T-cell (primary cell): ENCODE data around the gene TIMM44. TPM values are rescaled to one million over a fixed set of nuclear protein-coding genes. Genes with fewer than 3 reads are reported as not detected.
"Not testable (repeated sequence)": the region's sequence is repeated elsewhere in the genome, so short reads cannot be mapped to it uniquely, and the experiment has no call there.

Experiments
- ATAC-seq, 4 experiments: fragments of 200-7000 bp in 3 of 4; fragments of 150-1000 bp in 1 of 4; cut with Tn5 transposase; replicated peaks in 1 of 4; 1 replicate in 3 of 4; 2 replicates in 1 of 4; pipeline ENCODE4 v1.10.0; 2021; ENCODE audit warnings: moderate library complexity in 3 of 4, mild to moderate bottlenecking in 2 of 4, moderate number of reproducible peaks in 1 of 4
- CTCF ChIA-PET, 2 donors: fragments of 300-600 bp; sonication (Branson Sonifier 250); formaldehyde crosslinking; loops; one replicate each; lab custom pipeline; 2022; ENCODE audit warnings: antibody characterized with exemption in 2 of 2; lab: Charles Lee
- POLR2A ChIA-PET, 2 donors: fragments of 300-600 bp; sonication (Branson Sonifier 250); formaldehyde crosslinking; loops; one replicate each; lab custom pipeline; 2022; ENCODE audit warnings: antibody characterized with exemption in 2 of 2; lab: Charles Lee
- DNase-seq, 35 experiments: peaks; one replicate each; pipeline versions ENCODE4 v3.0.0 to v3.0.0-alpha.2; 2013 to 2023
- H3K27ac ChIP-seq: one replicate; pipeline ENCODE4 v1.5.1; 2013; ENCODE audit warnings: low read length
- H3K27me3 ChIP-seq, 2 experiments: replicated peaks in 1 of 2; 1 replicate in 1 of 2; 2 replicates in 1 of 2; pipeline versions ENCODE4 v1.6.1 to v1.7.0; 2013; ENCODE audit warnings: low read length in 1 of 2, mixed read lengths in 1 of 2; ENCODE audit not compliant: control insufficient read depth in 2 of 2, insufficient read depth in 2 of 2; ENCODE audit errors: extremely low read depth in 1 of 2
- H3K36me3 ChIP-seq, 2 donors: 1 replicate in 1 of 2; 2 replicates in 1 of 2; pipeline versions ENCODE4 v1.6.1 to v1.7.0; 2013; ENCODE audit warnings: low read length in 1 of 2; ENCODE audit not compliant: control insufficient read depth in 2 of 2, insufficient read depth in 1 of 2; ENCODE audit errors: extremely low read depth in 1 of 2
- H3K4me1 ChIP-seq, 2 experiments: 1 replicate in 1 of 2; 2 replicates in 1 of 2; pipeline versions ENCODE4 v1.6.1 to v1.7.0; 2013; ENCODE audit warnings: low read length in 2 of 2, mixed read lengths in 1 of 2; ENCODE audit not compliant: insufficient read depth in 2 of 2, control insufficient read depth in 1 of 2; ENCODE audit errors: extremely low read depth in 1 of 2
- H3K4me3 ChIP-seq, 2 donors: 1 replicate in 1 of 2; 2 replicates in 1 of 2; pipeline versions ENCODE4 v1.5.1 to v1.7.0; 2013; ENCODE audit warnings: mild to moderate bottlenecking in 2 of 2, low read length in 1 of 2, moderate library complexity in 1 of 2; ENCODE audit not compliant: control insufficient read depth in 1 of 2; ENCODE audit errors: extremely low read depth in 1 of 2
- H3K9me3 ChIP-seq: 2 replicates; pipeline ENCODE4 v1.7.0; 2013
- H3K27ac Mint-ChIP-seq, 2 donors: one replicate each; pipeline ENCODE4 v1.8.0; 2020 to 2021; ENCODE audit warnings: mild to moderate bottlenecking in 2 of 2, mixed read lengths in 2 of 2
- H3K27me3 Mint-ChIP-seq, 2 donors: one replicate each; pipeline ENCODE4 v1.8.0; 2021 to 2022; ENCODE audit warnings: mixed read lengths in 2 of 2
- H3K36me3 Mint-ChIP-seq: one replicate; pipeline ENCODE4 v1.8.0; 2021; ENCODE audit warnings: mixed read lengths
- H3K4me1 Mint-ChIP-seq, 3 donors: one replicate each; pipeline ENCODE4 v1.8.0; 2020 to 2022; ENCODE audit warnings: mixed read lengths in 3 of 3, mild to moderate bottlenecking in 1 of 3
- H3K4me3 Mint-ChIP-seq, 3 donors: one replicate each; pipeline ENCODE4 v1.8.0; 2020 to 2022; ENCODE audit warnings: mild to moderate bottlenecking in 3 of 3, mixed read lengths in 3 of 3, moderate library complexity in 3 of 3
- H3K9me3 Mint-ChIP-seq, 3 donors: one replicate each; pipeline ENCODE4 v1.8.0; 2020 to 2022; ENCODE audit warnings: mixed read lengths in 3 of 3
- WGBS: methylation state at CpG from one replicate; pipeline ENCODE4 v1.1.5; 2013; ENCODE audit warnings: missing lambda C conversion rate; ENCODE audit not compliant: insufficient coverage; 5-methylcytosine and 5-hydroxymethylcytosine counted together
- total RNA-seq, 35 experiments: library from RNA in 6 of 35; stranded (reverse) in 6 of 35; fragments of 120-200 nt in 1 of 35; gene quantifications; one replicate each; pipeline versions ENCODE4 v1.2.1 to v1.2.4 and lab custom pipeline; 2013 to 2026

TIMM44 gene
- total RNA-seq, 5 donors from 2014 or later (not counting 1 experiment from before 2014, with no cell fraction given), result 72.7 to 99.4 (median 90.3) TPM

DNA sequence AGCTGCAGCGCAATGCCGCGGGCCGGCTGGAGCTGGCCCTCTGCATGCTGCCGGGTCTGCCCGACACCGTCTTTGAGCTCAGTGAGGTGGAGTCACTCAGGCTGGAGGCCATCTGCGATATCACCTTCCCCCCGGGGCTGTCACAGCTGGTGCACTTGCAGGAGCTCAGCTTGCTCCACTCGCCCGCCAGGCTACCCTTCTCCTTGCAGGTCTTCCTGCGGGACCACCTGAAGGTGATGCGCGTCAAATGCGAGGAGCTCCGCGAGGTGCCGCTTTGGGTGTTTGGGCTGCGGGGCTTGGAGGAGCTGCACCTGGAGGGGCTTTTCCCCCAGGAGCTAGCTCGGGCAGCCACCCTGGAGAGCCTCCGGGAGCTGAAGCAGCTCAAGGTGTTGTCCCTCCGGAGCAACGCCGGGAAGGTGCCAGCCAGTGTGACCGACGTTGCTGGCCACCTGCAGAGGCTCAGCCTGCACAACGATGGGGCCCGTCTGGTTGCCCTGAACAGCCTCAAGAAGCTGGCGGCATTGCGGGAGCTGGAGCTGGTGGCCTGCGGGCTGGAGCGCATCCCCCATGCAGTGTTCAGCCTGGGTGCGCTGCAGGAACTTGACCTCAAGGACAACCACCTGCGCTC, 43.6 kb downstream of the TIMM44 start:
- no peaks in the 10 kb centered on the region for H3K9me3 ChIP-seq
- Mint-ChIP-seq H3K4me3 (no peak overlapping the region), H3K9me3 (no peaks in the 10 kb centered on the region), H3K27me3 (peaks cover 0 to 3% of the 10 kb centered on the region in 2 donors), H3K27ac (no peak overlapping the region), H3K4me1 (peaks cover 12 to 17% (median 16%) of the 10 kb centered on the region in 3 donors), H3K36me3 (peaks cover 1% of the 10 kb centered on the region)
- POLR2A ChIA-PET, result interaction anchor here in 1 of 2 donors (0.8 kb wide), 1 partner anchor 30 kb away, joined by 3 read pairs; no protein-coding TSS in a partner anchor
- peaks cover 0 to 34% of the 10 kb centered on the region in 2 experiments for H3K27me3 ChIP-seq
- H3K4me1 ChIP-seq, result peaks cover 2 to 18% of the 10 kb centered on the region in 2 experiments
- no peak overlapping the region for H3K4me3 ChIP-seq
- no peaks in the 10 kb centered on the region for H3K36me3 ChIP-seq
- no peak overlapping the region for H3K27ac ChIP-seq
- no peak for ATAC-seq
- DNase-seq, result no peak
- CTCF ChIA-PET, result interaction anchor here in 1 of 2 donors (0.9 kb wide), 2 partner anchors 20 to 340 kb away, joined by 3 to 7 read pairs; partner anchors contain the start of gene SNAPC2
- 90% methylated on average over 33 of the region's 34 CpGs for WGBS

GRCh38 chr19:7898967-7899366, 44.5 kb downstream of the TIMM44 start:
- Histone ChIP-seq H3K4me1 (peaks cover 0 to 10% of the 10 kb centered on the region in 2 experiments), H3K36me3 (no peaks in the 10 kb centered on the region), H3K9me3 (no peaks in the 10 kb centered on the region), H3K4me3 (no peak overlapping the region), H3K27ac (no peak overlapping the region), H3K27me3 (peaks cover 0 to 43% of the 10 kb centered on the region in 2 experiments)
- Mint-ChIP-seq H3K27me3 (peaks cover 4 to 10% of the 10 kb centered on the region in 2 donors), H3K9me3 (no peaks in the 10 kb centered on the region), H3K27ac (no peak overlapping the region), H3K36me3 (no peaks in the 10 kb centered on the region), H3K4me3 (no peak overlapping the region), H3K4me1 (peaks cover 7 to 11% (median 10%) of the 10 kb centered on the region in 3 donors)
- POLR2A ChIA-PET, result no interaction called here
- CTCF ChIA-PET, result no interaction called here
- WGBS, result 93% methylated on average over 15 of the region's 16 CpGs
- ATAC-seq, result no peak
- DNase-seq, result no peak

DNA sequence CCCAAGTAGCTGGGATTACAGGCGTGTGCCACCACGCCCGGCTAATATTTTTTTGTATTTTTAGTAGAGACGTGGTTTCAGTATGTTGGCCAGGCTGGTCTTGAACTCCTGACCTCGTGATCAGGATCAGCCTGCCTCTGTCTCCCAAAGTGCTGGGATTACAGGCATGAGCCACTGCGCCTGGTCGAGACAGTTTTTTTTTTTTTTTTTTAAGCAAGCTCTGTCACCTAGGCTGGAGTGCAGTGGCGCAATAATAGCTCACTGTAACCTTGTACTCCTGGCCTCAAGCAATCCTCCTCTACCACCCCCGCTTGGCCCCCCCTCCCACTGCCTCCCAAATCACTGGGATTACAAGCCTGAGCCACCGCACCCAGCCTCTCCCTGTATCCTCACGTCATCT, 46.2 kb downstream of the TIMM44 start:
- Mint-ChIP-seq H3K36me3 (no peaks in the 10 kb centered on the region), H3K4me3 (no peak overlapping the region), H3K4me1 (peaks cover 0 to 2% (median 0%) of the 10 kb centered on the region in 3 donors), H3K9me3 (no peaks in the 10 kb centered on the region), H3K27me3 (peaks cover 4 to 14% of the 10 kb centered on the region in 2 donors), H3K27ac (no peak overlapping the region)
- DNase-seq, result no peak
- no peaks in the 10 kb centered on the region for H3K4me1 ChIP-seq
- CTCF ChIA-PET, result no interaction called here
- ATAC-seq, result no peak
- WGBS, result 85% methylated on average over 6 of the region's 11 CpGs
- H3K36me3 ChIP-seq, result no peaks in the 10 kb centered on the region
- no peaks in the 10 kb centered on the region for H3K9me3 ChIP-seq
- peaks cover 0 to 59% of the 10 kb centered on the region in 2 experiments for H3K27me3 ChIP-seq
- POLR2A ChIA-PET, result no interaction called here
- no peak overlapping the region for H3K27ac ChIP-seq
- no peak overlapping the region for H3K4me3 ChIP-seq

DNA sequence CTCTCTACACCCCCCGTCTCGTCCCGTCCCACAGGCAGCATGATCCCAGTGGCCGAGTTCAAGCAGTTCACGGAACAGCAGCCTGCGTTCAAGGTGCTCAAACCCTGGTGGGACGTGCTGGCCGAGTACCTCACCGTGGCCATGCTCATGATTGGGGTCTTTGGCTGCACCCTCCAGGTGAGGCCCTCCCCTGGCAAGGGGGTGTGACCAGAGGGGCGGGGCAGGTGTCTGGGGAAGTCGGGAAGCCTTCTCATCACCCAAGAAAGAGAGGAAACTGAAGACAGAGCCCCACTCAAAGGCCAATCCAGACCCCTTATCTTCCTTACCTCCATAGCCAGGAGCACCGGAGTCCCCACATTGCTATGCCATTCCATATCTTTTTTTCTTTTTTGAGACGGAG, 47.9 kb downstream of the TIMM44 start:
- Histone ChIP-seq H3K27ac (no peak overlapping the region), H3K4me1 (no peaks in the 10 kb centered on the region), H3K4me3 (no peak overlapping the region), H3K36me3 (no peaks in the 10 kb centered on the region), H3K9me3 (no peaks in the 10 kb centered on the region), H3K27me3 (peaks cover 2 to 67% of the 10 kb centered on the region in 2 experiments)
- DNase-seq (no peak), ATAC-seq (no peak)
- Mint-ChIP-seq H3K27ac (no peak overlapping the region), H3K4me3 (no peak overlapping the region), H3K36me3 (no peaks in the 10 kb centered on the region), H3K4me1 (no peaks in the 10 kb centered on the region), H3K9me3 (no peaks in the 10 kb centered on the region), H3K27me3 (peaks cover 4 to 20% of the 10 kb centered on the region in 2 donors)
- ChIA-PET CTCF (no interaction called here), POLR2A (no interaction called here)
- WGBS, result 90% methylated on average over 11 of the region's 13 CpGs

DNA sequence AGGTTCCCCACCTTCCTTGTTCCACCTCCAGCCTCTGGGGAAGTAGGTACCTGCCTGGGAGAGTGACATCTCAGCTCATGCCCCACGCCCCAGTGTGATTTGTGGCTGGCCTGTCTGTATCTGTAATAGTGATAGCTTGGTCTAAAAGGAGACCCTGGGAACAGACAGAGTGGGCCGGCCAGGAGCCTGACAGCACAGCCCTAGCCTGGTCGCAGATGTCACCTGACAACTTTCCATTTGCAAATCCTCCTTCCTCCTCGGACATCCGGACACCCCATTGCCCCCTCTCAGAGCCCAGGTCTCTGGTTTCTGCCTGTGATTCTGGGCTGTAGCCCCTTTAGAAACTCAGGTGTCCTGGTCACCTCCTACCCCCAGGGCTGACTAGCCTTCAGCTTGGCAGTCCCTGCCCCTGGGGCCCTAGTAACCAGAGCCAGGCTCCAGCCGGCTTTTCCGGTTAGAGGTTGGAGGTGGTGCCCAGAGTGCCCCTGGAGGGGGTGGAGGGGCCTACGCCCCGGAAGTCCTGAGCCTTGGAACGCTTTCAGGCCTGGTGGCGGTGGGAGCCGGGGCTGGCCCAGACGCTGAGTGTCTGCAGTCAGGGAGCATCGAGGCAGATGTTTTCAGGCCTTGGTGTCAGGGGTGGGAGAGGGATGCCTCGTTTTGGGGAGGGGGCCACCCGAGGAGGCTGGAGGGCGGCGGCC, 48.7 kb downstream of the TIMM44 start:
- POLR2A ChIA-PET, result interaction anchor here in 1 of 2 donors (0.5 kb wide), 1 partner anchor 54 kb away, joined by 3 read pairs; no protein-coding TSS in a partner anchor
- Histone ChIP-seq H3K36me3 (no peaks in the 10 kb centered on the region), H3K4me3 (no peak overlapping the region), H3K4me1 (no peaks in the 10 kb centered on the region), H3K27ac (no peak overlapping the region), H3K27me3 (peaks cover 2 to 64% of the 10 kb centered on the region in 2 experiments), H3K9me3 (no peaks in the 10 kb centered on the region)
- 62% methylated on average over 15 of the region's 18 CpGs for WGBS
- DNase-seq (no peak), ATAC-seq (no peak)
- Mint-ChIP-seq H3K4me3 (no peak overlapping the region), H3K27me3 (peaks cover 4 to 20% of the 10 kb centered on the region in 2 donors), H3K27ac (no peak overlapping the region), H3K9me3 (no peaks in the 10 kb centered on the region), H3K4me1 (no peaks in the 10 kb centered on the region), H3K36me3 (no peaks in the 10 kb centered on the region)
- CTCF ChIA-PET, result no interaction called here

- H3K4me3 ChIP-seq, ATAC-seq, H3K4me1 ChIP-seq, H3K4me1 Mint-ChIP-seq, H3K4me3 Mint-ChIP-seq, H3K27ac Mint-ChIP-seq, DNase-seq, POLR2A ChIA-PET, H3K9me3 ChIP-seq, H3K27ac ChIP-seq, H3K36me3 ChIP-seq, H3K9me3 Mint-ChIP-seq, H3K36me3 Mint-ChIP-seq, CTCF ChIA-PET: not testable (repeated sequence)
- H3K27me3 ChIP-seq, result peaks cover 4 to 66% of the 10 kb centered on the region in 2 experiments
- WGBS, result 64% methylated on average over 12 of the region's 18 CpGs
- H3K27me3 Mint-ChIP-seq, result peaks cover 4 to 28% of the 10 kb centered on the region in 2 donors
Observed at GRCh38 chr19:7893362-7894101, 49.9 kb downstream of the TIMM44 start.
